Epithelial cell of esophagus (primary cell): Measurements from ENCODE around the gene KLHL29.

Experiments used
- DNase-seq: peaks from one replicate; pipeline ENCODE4 v3.0.0; 2010; ENCODE audit warnings: low read depth
- H3K4me3 ChIP-seq: 2 replicates; pipeline ENCODE4 v1.5.1; 2011; ENCODE audit warnings: mild to moderate bottlenecking, low read length, control low read depth
- TF ChIP-seq, protein P1 (sequence below): IDR thresholded peaks from 2 replicates; pipeline ENCODE4 v1.5.1; 2011; ENCODE audit warnings: low read depth, mild to moderate bottlenecking, low read length, control low read depth, inconsistent platforms; ENCODE audit not compliant: insufficient read depth; ENCODE audit errors: missing control alignments

The KLHL29 gene

GRCh38 chr2:23423873-23424680 lies 39.1 kb downstream of the KLHL29 start:
- no peak for DNase-seq
- no peak overlapping the region for H3K4me3 ChIP-seq
- TF ChIP-seq, protein P1, sequence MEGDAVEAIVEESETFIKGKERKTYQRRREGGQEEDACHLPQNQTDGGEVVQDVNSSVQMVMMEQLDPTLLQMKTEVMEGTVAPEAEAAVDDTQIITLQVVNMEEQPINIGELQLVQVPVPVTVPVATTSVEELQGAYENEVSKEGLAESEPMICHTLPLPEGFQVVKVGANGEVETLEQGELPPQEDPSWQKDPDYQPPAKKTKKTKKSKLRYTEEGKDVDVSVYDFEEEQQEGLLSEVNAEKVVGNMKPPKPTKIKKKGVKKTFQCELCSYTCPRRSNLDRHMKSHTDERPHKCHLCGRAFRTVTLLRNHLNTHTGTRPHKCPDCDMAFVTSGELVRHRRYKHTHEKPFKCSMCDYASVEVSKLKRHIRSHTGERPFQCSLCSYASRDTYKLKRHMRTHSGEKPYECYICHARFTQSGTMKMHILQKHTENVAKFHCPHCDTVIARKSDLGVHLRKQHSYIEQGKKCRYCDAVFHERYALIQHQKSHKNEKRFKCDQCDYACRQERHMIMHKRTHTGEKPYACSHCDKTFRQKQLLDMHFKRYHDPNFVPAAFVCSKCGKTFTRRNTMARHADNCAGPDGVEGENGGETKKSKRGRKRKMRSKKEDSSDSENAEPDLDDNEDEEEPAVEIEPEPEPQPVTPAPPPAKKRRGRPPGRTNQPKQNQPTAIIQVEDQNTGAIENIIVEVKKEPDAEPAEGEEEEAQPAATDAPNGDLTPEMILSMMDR, result no peak

- DNase-seq, result peak; percentile 27
- TF ChIP-seq, protein P1, result no peak
- no peak overlapping the region for H3K4me3 ChIP-seq
Measured at GRCh38 chr2:23425338-23425871, 40.4 kb downstream of the KLHL29 start.

DNA sequence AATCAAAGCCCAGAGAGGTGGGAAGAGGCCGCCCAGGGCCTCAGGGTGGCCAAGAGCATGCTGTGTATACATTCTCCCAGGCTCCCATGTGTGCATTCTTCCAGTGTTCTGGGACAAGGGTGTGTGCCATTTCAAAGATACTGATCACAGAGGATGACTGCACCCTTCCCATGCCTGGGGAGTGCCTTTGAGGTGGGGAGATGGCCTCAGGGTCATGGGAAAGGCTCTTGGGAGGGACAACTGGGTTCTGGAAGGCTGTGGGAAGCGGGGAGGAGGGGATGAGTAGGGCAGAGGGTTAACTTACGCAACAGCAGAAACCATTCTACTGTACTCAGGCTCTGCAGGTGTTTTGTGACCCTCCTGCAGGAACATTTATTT lies 40.9 kb downstream of the KLHL29 start:
- TF ChIP-seq, protein P1, result no peak
- peak; percentile 28 for DNase-seq
- H3K4me3 ChIP-seq, result no peak overlapping the region

DNA sequence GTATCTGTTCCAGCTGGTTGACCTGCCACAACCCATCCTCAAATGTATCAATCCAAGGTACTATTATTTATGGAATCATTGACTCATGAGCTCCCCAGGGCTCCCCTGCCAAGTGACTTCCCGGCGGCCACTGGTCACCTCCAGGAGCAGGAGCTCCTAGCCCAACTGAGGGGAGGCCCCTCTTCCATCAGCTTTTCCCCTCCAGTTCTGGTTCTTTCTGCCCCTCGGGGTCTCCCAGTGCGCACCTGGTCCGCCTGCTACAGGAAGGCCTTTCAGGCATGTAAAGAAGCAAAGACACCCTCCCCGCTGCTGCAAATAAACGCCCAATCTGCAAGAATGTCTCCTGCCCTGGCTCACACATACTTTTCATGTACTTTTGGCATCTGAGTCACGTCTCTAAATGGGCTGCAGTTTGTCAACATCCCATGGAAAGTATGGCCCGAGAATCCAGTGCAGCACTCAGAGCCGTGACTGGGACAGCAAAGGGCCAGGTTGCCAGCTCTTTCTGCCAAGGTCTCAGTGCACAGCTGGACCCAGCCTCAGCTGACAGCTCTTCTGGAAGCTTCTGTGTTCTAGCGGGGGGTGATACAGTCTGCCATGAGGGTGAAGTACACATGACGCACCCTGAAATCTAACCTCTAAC lies 41.4 kb downstream of the KLHL29 start:
- no peak for DNase-seq
- H3K4me3 ChIP-seq, result no peak overlapping the region
- TF ChIP-seq, protein P1, result no peak

GRCh38 chr2:23427350-23427749 lies 42.4 kb downstream of the KLHL29 start:
- DNase-seq, result no peak
- TF ChIP-seq, protein P1, result no peak
- no peak overlapping the region for H3K4me3 ChIP-seq

GRCh38 chr2:23427976-23428375 lies 43.0 kb downstream of the KLHL29 start:
- no peak overlapping the region for H3K4me3 ChIP-seq
- no peak for DNase-seq
- TF ChIP-seq, protein P1, result no peak
